CD8-positive, alpha-beta memory T cell (primary cell): ENCODE data around the gene TMEM200B. TPM values are rescaled to one million over a fixed set of nuclear protein-coding genes. Genes with fewer than 3 reads are reported as not detected.

Experiments
- polyA plus RNA-seq: library from polyadenylated mRNA; unstranded; fragments of 300-500 nt; fragmentation: Illumina TruSeq; gene quantifications from one replicate; pipeline ENCODE4 v1.2.3, GENCODE V29; 2021
- total RNA-seq, 2 experiments: library from RNA; stranded (reverse); gene quantifications; one replicate each; pipeline ENCODE4 v1.2.3, GENCODE V29; 2021

The TMEM200B gene
- total and polyA plus RNA-seq, 3 experiments from 2014 or later = 0.12 to 0.38 (median 0.31) TPM

Other genes starting within 250 kb of the TMEM200B start
- gene EPB41, start 209.3 kb downstream of the TMEM200B start, total RNA-seq = 10 to 100 TPM; 89.9 to 93.6 TPM
- 96.2 TPM for gene EPB41, start 209.3 kb downstream of the TMEM200B start, polyA plus RNA-seq
- 100 to 1,000 TPM; 112 to 119 TPM for gene SRSF4, start 58.0 kb upstream of the TMEM200B start, total RNA-seq
- gene SRSF4, start 58.0 kb upstream of the TMEM200B start, polyA plus RNA-seq = 115 TPM
- 10 to 100 TPM; 33.8 to 41.1 TPM for gene MECR, start 107.0 kb upstream of the TMEM200B start, total RNA-seq
- gene MECR, start 107.0 kb upstream of the TMEM200B start, polyA plus RNA-seq = 14.5 TPM
- under 1 TPM; 0.13 to 0.51 TPM for gene PTPRU, start 112.6 kb upstream of the TMEM200B start, total RNA-seq
- gene PTPRU, start 112.6 kb upstream of the TMEM200B start, polyA plus RNA-seq = 0.62 TPM